Limb (tissue), 2 donors: ENCODE results near the gene LYZL6.

Experiments
- DNase-seq, 2 donors: peaks; one replicate each; pipeline ENCODE4 v3.0.0-alpha.2; 2016; ENCODE audit errors: extremely low spot score in 2 of 2

The LYZL6 gene

GRCh38 chr17:35943537-35943936, at the start of gene LYZL6:
Gene LYZL6 (minus strand): TSS chr17:35943713. CDS start chr17:35939356, 4,357 bp downstream.
- DNase-seq, result no peak

GRCh38 chr17:35991075-35991474, 47.6 kb upstream of the LYZL6 start:
- no peak for DNase-seq

- DNase-seq, result no peak
These were observed 44.7 kb upstream of the LYZL6 start for GRCh38 chr17:35988164-35988563.

GRCh38 chr17:35986643-35987042, 43.1 kb upstream of the LYZL6 start, which contains the start of gene CCL14:
Gene CCL14 (minus strand): TSS chr17:35986729. CDS start chr17:35986649, 80 bp downstream.
- no peak for DNase-seq

- DNase-seq, result no peak
These were observed 40.6 kb upstream of the LYZL6 start for GRCh38 chr17:35984140-35984539.

GRCh38 chr17:35982409-35983191, 39.1 kb upstream of the LYZL6 start:
- DNase-seq, result no peak

- no peak for DNase-seq
These were observed 38.4 kb upstream of the LYZL6 start for GRCh38 chr17:35981908-35982330.

- no peak for DNase-seq
These were observed 37.7 kb upstream of the LYZL6 start, which contains the start of gene CCL16 for GRCh38 chr17:35981246-35981645. Gene CCL16 (minus strand): TSS chr17:35981497. CDS start chr17:35981420, 77 bp downstream.

GRCh38 chr17:35978346-35978745, 34.8 kb upstream of the LYZL6 start:
- DNase-seq, result no peak

GRCh38 chr17:35977509-35977908, 34.0 kb upstream of the LYZL6 start:
- no peak for DNase-seq

GRCh38 chr17:35973333-35974260, 30.1 kb upstream of the LYZL6 start:
- DNase-seq, result no peak

GRCh38 chr17:35972945-35973332, 29.4 kb upstream of the LYZL6 start:
- no peak for DNase-seq

- no peak for DNase-seq
These were observed 29.0 kb upstream of the LYZL6 start for GRCh38 chr17:35972535-35972934.

- no peak for DNase-seq
These were observed 28.6 kb upstream of the LYZL6 start for GRCh38 chr17:35972066-35972465.

GRCh38 chr17:35969558-35970380, 26.3 kb upstream of the LYZL6 start:
- DNase-seq, result peak; percentile 81 to 84

GRCh38 chr17:35968520-35969054, 25.1 kb upstream of the LYZL6 start:
- DNase-seq, result no peak

GRCh38 chr17:35965272-35965671, 21.8 kb upstream of the LYZL6 start:
- DNase-seq, result no peak

GRCh38 chr17:35963663-35964062, 20.1 kb upstream of the LYZL6 start:
- DNase-seq, result no peak

GRCh38 chr17:35953720-35954119, 10.2 kb upstream of the LYZL6 start:
- no peak for DNase-seq

GRCh38 chr17:35949401-35949800, 5.9 kb upstream of the LYZL6 start:
- no peak for DNase-seq

GRCh38 chr17:35948092-35948491, 4.6 kb upstream of the LYZL6 start:
- DNase-seq, result no peak
